ENCODE measurements around the gene PNPLA2. TPM values are rescaled to one million over a fixed set of nuclear protein-coding genes. Genes with fewer than 3 reads are reported as not detected.

The PNPLA2 gene
- total RNA-seq, 6 experiments from 2014 or later = 33.2 to 97.1 (median 69.6) TPM

- peaks cover 0 to 3% (median 0%) of the 10 kb centered on the region in 4 donors for H3K4me1 ChIP-seq
- intact Hi-C loops (cut with DNase I) = loop anchor here in 1 of 2 donors (10.0 kb wide), 1 partner anchor 201 kb away; no protein-coding TSS in a partner anchor
Observed at GRCh38 chr11:853682-854448, 35.2 kb downstream of the PNPLA2 start.

GRCh38 chr11:854601-855329 is 36.1 kb downstream of the PNPLA2 start:
- no peak overlapping the region for H3K27ac ChIP-seq
- no peaks in the 10 kb centered on the region for H3K9me3 ChIP-seq
- ATAC-seq (no peak), DNase-seq (no peak)
- TF ChIP-seq POLR2A (IDR thresholded peaks at IDR 0.05) (no peak), CTCF (IDR thresholded peaks at IDR 0.05) (no peak)
- WGBS (ENCODE audit: insufficient coverage, low coverage, low lambda C conversion rate, missing lambda C conversion rate) = no CpG with 5 or more reads among the region's 20 CpGs
- H3K4me3 ChIP-seq = no peak overlapping the region
- H3K27me3 ChIP-seq = no peaks in the 10 kb centered on the region
- H3K36me3 ChIP-seq = no peaks in the 10 kb centered on the region
- no peaks in the 10 kb centered on the region for H3K4me1 ChIP-seq
- intact Hi-C loops (cut with DNase I) = loop anchor here in 1 of 2 donors (10.0 kb wide), 1 partner anchor 200 kb away; no protein-coding TSS in a partner anchor

More at GRCh38 chr11:853682-854448, 35.2 kb downstream of the PNPLA2 start:
- TF ChIP-seq POLR2A (IDR thresholded peaks at IDR 0.05) = no peak
- TF ChIP-seq CTCF (IDR thresholded peaks at IDR 0.05) = no peak
- H3K27me3 ChIP-seq = peaks cover 0 to 5% of the 10 kb centered on the region in 2 donors
- no peaks in the 10 kb centered on the region for H3K9me3 ChIP-seq
- H3K36me3 ChIP-seq = no peaks in the 10 kb centered on the region
- 89% methylated on average over 7 of the region's 27 CpGs for WGBS (ENCODE audit: insufficient coverage, low coverage, low lambda C conversion rate, missing lambda C conversion rate)
- no peak overlapping the region for H3K27ac ChIP-seq
- no peak for ATAC-seq
- no peak overlapping the region for H3K4me3 ChIP-seq
- no peak for DNase-seq

GRCh38 chr11:855330-855674 is 36.6 kb downstream of the PNPLA2 start:
- Histone ChIP-seq H3K27me3 (no peaks in the 10 kb centered on the region), H3K27ac (no peak overlapping the region), H3K9me3 (no peaks in the 10 kb centered on the region), H3K4me3 (no peak overlapping the region), H3K4me1 (no peaks in the 10 kb centered on the region), H3K36me3 (no peaks in the 10 kb centered on the region)
- DNase-seq = no peak
- no CpG with 5 or more reads among the region's 7 CpGs for WGBS (ENCODE audit: insufficient coverage, low coverage, low lambda C conversion rate, missing lambda C conversion rate)
- intact Hi-C loops (cut with DNase I) = loop anchor here in 1 of 2 donors (10.0 kb wide), 1 partner anchor 199 kb away; no protein-coding TSS in a partner anchor
- ATAC-seq = no peak
- TF ChIP-seq POLR2A (IDR thresholded peaks at IDR 0.05) = no peak
- no peak for TF ChIP-seq CTCF (IDR thresholded peaks at IDR 0.05)

- WGBS (ENCODE audit: insufficient coverage, low coverage, low lambda C conversion rate, missing lambda C conversion rate) = no CpG with 5 or more reads among the region's 12 CpGs
- H3K4me3 ChIP-seq = no peak overlapping the region
- H3K9me3 ChIP-seq = no peaks in the 10 kb centered on the region
- no peak overlapping the region for H3K27ac ChIP-seq
- no peaks in the 10 kb centered on the region for H3K4me1 ChIP-seq
- no peaks in the 10 kb centered on the region for H3K27me3 ChIP-seq
- no peaks in the 10 kb centered on the region for H3K36me3 ChIP-seq
- intact Hi-C loops (cut with DNase I) = loop anchor here in 1 of 2 donors (10.0 kb wide), 1 partner anchor 199 kb away; no protein-coding TSS in a partner anchor
- TF ChIP-seq CTCF (IDR thresholded peaks at IDR 0.05) (no peak), POLR2A (IDR thresholded peaks at IDR 0.05) (no peak)
- no peak for ATAC-seq
- DNase-seq = no peak
Observed at GRCh38 chr11:855796-856195, 37.1 kb downstream of the PNPLA2 start.
